ENCODE data around the gene SPTLC1.
A peak's percentile ranks its signal among the peaks of the same experiment; 100 is the strongest.
"Not testable (repeated sequence)": the region's sequence is repeated elsewhere in the genome, so short reads cannot be mapped to it uniquely, and the experiment has no call there.

Gene SPTLC1, protein sequence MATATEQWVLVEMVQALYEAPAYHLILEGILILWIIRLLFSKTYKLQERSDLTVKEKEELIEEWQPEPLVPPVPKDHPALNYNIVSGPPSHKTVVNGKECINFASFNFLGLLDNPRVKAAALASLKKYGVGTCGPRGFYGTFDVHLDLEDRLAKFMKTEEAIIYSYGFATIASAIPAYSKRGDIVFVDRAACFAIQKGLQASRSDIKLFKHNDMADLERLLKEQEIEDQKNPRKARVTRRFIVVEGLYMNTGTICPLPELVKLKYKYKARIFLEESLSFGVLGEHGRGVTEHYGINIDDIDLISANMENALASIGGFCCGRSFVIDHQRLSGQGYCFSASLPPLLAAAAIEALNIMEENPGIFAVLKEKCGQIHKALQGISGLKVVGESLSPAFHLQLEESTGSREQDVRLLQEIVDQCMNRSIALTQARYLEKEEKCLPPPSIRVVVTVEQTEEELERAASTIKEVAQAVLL

DNA sequence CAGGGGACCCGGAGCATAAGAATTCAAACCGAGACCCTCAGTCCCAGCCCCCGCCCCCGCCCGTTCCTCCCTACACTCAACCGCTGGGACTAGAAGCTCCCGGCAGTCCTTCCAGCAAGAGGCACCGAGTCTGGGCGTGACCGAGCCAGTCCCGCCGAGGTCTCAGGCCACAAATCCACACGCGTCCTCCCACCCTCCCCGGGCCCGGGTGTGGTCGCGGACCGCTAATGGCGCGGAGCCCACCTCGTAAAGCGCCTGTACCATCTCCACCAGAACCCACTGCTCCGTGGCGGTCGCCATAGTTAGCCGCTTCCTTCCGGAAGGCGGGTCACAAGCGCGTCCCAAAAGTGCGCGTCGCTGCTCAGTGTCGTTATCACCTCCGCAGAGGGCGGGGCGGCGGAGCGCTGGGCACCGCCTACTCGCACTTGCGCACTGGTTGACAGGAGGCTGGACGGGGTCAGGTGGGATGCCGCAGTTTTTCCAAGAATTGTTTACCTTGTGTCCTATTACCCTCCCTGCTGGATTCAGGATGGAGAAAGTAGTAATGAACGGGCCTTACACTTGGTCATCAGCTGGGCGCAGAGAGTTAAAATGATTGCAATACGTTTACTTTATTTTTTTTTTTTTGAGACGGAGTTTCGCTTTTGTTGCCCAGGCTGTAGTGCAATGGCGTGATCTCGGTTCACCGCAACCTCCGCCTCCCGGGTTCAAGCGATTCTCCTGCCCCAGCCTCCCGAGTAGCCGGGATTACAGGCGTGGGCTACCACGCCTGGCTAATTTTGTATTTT is at the start of gene SPTLC1:
Gene SPTLC1 (minus strand): TSS at position 343 of the 788 bp plus-strand sequence. CDS start 43 bp downstream, at position 300.
- DNase-seq (ENCODE audit: low spot score), result peak; percentile 99

DNA sequence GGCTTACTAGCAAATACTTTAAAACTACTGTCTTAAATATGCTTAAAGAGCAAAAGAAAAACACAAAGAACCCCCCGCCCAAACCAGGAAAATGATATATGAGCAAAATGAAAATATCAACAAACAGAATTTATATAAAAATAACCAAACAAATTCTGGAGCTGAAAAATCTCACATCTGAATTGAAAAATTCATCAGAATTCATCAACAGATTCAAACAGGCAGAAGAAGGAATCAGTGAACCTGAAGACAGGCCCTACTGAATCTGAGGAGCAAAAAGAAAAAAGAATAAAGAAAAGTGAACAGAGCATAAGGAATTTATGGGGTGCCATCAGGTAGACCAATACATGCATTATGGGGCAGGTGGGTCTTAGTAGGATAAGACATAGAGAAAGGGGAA is 49.8 kb upstream of the SPTLC1 start:
- DNase-seq (ENCODE audit: low spot score), result no peak

DNA sequence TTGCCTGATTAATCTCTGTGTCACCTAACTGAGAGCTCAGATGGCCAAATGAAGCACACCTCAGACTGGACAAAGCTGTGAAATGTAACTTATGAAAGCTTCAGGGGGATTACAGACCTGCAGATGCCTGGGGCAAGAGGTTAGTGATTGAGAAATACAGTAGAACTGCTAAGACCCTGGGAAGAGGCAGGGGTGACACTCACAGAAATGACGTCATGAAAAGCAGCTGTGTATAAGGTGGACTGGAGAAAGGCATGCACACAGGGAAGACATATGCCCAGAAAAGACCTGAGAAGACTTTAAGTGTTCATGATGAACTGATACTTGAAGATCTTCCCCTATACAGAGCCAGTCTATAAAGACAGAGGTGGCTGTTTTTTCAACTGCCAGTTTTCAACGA is 49.3 kb upstream of the SPTLC1 start:
- DNase-seq (ENCODE audit: low spot score), result no peak

DNA sequence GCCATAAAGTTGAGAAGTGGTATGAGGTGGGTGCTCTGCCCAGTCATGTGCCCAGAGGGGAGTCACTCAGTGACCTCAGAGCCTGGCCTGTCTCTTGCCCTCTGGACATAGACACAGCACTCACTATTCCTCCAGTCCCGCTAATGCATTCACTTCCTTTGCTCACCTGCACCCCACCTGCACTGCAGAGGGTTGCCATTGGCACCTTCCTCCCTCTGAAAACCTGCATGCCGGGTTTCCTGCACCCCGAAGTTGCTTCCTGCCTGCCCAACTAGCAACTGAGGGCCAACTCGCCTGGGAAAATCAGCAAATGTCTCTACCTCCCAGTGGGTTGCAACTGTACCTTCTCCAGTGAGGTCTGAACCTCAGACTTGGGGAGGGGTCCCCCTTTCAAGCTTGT is 48.1 kb upstream of the SPTLC1 start:
- DNase-seq (ENCODE audit: low spot score), result no peak

DNA sequence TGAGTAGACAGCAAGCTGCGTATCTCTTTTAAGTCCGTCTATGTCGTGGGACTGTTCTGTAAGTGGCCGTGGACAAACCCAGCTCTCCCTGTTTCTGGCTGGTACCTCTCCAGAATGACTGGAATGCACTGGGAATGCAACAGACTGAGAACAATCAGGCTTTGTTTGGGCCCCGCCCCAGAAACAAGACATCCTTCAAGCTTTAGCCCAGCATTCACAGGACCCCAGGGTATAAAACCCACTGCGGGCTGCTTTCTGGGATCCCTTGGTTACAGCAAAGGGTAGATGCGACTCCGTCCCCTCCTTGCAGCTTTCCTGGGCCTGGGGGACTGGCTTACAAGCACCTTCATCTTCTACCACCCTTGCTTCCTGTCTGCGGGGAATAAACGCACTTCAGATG is 45.6 kb upstream of the SPTLC1 start:
- DNase-seq (ENCODE audit: low spot score), result no peak

DNA sequence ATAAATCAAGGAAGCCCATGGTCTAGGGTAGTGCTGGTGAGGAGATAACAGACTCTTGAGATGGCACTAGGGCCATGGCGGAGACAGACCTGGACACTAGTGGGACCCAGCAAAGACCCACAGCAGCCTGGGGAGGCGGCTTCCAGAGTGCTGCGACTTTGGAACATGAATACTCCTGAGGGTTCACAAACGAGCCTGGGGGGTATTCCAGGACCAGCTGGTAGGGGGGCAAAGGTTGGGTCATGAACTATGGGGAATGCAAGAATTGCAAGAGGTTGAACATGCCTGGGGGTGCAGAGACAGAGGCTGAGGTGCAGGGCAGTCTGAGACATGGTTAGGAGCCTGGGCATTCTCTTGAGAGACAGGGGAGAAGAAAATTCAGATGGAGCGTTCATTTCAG is 43.8 kb upstream of the SPTLC1 start:
- DNase-seq (ENCODE audit: low spot score), result no peak

DNA sequence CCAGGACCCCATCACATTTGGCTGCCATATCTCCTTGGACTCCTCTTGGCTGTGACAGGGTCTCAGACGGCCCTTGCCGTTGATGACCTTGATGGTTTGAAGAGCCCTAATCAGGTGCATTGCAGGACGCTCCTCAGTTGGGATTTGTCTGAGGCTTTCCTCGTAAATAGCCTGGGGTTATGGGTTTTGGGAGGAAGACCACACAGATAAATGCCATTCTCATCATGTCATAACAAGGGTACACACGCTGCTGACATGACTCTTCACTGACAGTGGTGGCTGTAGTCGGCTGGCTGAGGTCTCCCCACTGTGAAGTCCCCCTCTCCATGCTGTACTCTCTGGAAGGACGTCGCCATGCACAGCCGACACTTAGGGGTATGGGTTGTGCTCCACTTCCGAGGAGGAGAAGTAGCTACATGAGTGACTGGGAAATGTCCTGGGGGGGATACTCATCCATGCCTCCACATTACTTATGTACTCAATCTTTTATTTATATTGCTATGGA is 42.9 kb upstream of the SPTLC1 start:
- DNase-seq (ENCODE audit: low spot score), result no peak

DNA sequence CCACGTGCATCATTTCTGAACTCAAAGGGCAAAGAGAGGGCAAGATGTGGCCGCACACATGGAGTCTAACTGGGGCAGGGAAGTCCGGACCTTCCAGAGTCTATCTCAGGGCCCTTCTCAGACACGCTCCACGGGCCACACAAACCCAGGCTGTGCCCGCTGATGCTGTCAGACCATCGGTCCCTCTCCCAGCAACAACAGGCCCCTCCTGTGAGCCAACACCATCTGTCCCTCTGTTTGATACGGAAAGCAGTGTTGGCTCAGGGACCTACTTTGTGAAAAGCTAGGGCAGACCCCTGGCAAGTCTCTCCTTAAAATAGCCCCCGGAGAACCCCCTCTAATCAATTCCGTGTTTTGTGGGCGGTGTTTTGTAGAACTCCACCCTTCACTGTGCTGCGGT is 40.5 kb upstream of the SPTLC1 start:
- DNase-seq (ENCODE audit: low spot score), result not testable (repeated sequence)

DNA sequence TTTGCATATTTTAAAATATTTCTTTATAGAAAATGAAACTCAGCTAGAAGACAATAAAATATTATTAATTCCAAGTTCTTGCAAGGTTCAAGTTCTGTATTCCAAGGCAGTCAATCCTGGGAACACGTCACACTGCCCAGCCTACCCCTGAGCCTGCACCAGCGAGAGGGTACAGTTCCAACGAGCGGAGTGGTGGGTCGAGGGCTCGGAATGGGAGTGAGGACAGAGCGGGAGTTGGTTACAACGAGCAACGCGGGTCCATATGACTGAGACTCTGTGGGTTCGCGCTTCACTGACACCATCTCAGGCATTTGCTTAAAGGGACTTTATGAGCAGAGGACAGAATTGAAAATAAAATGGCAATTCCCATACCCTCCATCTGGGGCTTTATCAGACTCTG is 40.0 kb upstream of the SPTLC1 start:
- no peak for DNase-seq (ENCODE audit: low spot score)

DNA sequence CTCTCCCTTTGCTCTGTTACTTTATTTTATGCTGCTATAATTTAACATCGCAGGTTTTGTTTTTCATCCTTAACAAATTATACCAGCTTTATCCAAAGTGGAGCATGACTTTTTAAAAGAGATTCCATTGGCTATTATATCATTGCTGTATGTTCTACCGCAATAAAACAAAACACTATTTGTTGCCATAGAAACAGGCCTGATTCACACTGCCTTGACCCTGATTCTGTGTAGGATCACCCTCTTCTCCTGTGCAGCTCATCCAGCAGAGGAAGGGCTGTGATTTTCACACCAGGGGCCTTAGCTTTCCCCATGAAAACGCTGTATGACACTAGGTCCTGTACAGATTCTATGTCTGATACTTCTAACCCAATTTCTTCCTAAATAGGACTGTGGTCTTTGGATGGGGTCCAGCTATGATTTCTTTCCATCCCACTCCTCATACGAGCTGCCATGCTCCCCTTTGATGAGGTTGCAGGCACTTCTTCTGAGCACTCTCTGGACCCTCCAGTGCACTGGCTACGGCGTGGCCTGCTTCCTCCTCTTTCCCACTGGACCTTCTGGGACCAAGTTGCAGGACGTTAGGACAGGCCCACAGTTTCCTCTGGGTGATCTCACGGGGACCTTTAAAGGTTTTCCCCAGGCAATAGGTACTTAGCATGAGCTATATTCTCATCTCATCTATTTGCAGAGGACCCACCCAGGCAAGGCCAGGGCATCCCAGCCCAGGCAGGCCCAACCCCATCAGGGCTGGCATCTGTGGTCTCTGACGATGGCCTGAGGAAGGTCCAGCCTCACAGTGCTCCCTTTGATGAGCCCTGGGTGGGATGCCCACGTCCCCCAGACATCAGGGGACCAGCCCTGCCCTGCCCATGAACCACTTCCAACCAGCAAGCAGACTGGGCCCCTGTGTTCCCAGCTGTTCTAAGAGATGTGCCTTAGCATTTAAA is 38.5 kb upstream of the SPTLC1 start:
- peak; percentile 84 for DNase-seq (ENCODE audit: low spot score)

DNA sequence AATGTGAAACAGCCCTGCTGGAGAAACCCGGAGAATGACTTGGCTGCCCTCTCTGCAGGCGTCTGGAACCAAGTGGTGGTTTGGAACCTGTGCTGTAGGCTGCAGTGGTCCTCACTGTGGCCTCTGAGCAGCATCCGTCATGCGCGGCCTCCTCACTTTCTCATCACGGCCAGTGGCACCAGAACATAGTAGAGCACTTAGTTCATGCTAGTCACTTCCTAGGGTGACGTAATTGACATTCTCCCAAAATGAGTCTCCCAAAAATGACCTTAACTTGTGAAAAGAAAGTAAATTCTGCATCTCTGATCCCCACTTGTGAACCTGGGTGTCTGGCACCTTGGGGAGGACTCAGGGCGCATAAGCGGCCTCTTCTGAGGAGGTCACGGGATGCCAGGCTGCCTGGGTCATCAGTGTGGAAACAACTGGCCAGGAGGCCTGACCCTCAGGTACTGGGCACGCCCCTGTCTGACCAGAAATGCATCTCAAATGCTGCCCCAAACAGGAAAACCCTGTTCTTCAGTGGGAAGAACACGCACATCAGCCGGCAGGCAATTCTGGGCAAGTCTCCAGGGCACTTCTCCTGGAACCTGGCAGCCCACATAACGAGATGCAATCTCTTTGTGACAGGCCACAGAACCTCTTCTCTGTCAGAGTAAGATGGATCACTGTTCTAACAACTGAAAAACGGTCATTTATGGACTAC is 36.6 kb upstream of the SPTLC1 start:
- peak; percentile 81 for DNase-seq (ENCODE audit: low spot score)

DNA sequence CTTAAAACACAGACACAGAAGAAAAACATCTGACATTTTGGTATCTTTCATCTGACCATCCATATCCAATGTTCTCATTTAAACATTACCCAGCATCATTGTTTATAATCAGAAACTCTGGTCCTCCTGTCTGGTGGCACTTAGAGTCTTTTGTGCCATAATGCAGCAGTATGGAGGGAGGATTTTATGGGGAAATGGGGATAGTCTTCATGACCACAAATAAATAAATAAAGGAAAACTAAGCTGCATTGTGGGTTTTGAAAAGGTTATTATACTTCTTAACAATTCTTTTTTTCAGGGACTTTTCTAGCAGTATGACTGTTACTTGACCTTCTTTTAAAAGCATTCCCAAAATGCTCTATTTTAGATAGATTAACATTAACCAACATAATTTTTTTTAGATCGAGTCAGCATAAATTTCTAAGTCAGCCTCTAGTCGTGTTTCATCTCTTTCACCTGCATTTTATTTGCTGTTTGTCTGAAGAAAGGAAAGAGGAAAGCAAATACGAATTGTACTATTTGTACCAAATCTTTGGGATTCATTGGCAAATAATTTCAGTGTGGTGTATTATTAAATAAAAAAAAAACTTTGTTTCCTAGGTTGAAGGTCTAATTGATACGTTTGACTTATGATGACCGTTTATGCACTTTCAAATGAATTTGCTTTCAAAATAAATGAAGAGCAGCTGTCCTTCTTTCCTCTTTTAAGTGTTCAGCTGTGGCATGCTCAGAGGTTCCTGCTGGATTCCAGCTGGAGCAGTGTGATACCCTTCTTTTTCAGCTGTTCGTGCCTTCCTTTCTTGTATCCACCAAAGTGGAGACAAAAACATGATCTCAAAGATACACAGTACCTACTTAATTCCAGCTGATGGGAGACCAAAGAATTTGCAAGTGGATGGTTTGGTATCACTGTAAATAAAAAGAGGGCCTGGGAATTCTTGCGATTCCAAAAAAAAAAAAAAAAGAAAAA is 35.6 kb upstream of the SPTLC1 start:
- DNase-seq (ENCODE audit: low spot score), result not testable (repeated sequence)

DNA sequence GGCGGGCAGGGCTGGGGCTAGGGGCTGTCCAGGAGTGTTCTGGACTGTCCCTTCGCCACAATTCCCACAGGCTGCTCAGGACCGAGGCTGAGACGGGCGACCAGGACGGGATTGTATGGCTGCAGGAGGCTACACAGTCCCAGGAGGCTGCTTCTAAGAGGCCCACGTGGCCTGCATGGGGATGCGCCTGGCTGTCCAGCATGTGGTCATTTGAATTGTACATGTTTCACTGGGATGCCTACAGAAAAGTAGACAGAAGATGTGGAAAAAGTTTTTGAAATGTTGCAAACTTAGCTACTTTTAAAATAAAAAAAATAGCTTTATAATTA is 32.6 kb upstream of the SPTLC1 start:
- DNase-seq (ENCODE audit: low spot score), result no peak

DNA sequence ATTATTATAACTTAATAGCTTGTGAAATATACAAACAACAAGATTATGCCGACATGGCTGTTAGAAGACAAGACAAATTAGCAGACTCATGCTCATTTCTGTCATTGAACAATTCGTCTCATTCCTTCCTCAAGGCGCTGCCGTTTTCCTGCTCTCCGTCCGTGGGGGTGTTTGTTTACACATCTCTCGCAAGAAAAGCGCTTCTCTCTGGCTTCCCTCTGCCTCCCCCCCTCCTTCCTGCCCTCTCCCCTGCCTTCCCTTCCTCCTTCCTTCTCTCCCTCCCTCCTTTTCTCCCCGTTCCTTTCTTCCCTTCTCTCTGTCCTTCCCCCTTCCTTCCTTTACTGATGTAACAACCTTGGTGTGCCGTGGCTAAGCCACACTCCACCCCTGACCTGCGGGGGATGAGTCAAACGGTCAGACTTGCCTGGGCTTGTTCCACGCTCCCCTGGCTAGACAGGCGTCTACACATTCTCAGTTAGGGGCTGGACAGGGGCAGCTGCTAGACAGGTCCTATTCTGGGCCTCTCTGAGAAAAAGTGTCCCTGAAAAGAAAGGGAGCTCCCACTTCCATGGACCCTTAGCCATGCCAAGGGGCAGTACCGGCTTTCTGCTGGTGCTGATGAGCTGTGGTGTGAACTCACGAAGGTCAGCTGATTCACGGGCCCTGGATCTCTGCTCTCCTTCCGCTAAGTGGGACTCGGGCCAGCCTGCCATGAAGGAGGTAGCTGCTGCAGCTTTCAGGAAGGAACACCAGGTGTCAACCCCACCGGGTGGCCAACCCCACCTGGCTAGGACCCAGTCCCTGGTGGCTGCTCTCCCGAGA is 32.0 kb upstream of the SPTLC1 start:
- peak; percentile 79 for DNase-seq (ENCODE audit: low spot score)

DNA sequence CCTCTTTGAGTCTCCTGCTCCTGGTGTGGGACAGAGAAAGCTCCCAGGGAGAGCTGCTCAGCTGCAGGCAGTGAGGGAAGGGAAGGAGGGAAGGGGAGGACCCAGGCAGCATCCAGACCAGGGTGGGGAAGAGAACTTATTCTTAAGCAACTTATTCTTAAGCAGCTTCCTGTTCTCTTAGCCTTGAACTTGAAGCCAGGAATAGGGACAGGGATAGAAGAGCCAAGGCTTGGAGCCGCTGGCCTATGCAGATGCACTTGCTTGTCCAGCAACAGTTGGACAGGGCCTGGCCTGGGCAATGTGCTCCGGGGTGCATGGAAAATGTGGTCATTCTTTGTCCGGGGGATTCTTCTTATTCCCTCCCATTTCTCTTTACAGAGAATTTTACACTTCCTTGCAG is 31.4 kb upstream of the SPTLC1 start:
- DNase-seq (ENCODE audit: low spot score), result no peak

DNA sequence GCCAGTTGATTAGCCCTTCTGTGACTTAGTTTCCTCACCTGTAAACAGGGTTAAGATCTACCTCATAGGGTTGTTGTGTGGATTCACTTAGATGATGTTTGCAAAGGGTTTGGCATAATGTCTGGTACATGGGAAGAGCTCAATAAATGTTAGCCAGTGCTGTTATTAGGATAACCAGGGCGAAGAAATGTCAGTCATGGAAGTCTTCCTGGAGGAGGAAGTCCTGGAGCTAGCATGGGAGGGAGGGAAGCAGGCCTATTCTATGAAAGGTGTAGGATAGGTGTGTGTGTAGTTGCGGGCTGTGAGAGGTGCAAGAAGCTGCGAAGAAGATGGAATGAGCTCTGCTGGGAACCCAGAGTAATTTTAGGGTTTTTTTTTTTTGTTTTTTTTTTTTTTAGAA is 30.6 kb upstream of the SPTLC1 start:
- DNase-seq (ENCODE audit: low spot score), result not testable (repeated sequence)

DNA sequence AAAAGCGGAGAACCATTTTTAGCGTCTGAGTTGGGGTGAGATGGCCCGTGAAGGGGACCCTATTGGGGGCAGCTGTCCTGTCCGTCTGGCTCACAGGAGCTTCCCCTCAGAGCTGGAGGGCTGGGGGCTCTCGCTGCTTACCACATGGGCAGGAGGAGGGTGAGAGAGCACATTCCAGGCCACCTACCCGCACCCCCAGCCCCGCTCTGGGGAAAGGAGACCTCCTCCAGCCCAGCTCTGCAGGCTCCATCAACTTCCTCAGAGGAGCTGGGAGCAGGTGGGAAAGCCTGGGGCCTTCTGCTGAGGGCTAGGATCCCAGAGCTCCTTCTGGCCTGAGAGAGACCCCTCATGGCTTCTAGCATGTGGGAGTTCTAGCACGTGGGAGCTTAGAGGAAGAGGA is 27.1 kb upstream of the SPTLC1 start:
- no peak for DNase-seq (ENCODE audit: low spot score)

DNA sequence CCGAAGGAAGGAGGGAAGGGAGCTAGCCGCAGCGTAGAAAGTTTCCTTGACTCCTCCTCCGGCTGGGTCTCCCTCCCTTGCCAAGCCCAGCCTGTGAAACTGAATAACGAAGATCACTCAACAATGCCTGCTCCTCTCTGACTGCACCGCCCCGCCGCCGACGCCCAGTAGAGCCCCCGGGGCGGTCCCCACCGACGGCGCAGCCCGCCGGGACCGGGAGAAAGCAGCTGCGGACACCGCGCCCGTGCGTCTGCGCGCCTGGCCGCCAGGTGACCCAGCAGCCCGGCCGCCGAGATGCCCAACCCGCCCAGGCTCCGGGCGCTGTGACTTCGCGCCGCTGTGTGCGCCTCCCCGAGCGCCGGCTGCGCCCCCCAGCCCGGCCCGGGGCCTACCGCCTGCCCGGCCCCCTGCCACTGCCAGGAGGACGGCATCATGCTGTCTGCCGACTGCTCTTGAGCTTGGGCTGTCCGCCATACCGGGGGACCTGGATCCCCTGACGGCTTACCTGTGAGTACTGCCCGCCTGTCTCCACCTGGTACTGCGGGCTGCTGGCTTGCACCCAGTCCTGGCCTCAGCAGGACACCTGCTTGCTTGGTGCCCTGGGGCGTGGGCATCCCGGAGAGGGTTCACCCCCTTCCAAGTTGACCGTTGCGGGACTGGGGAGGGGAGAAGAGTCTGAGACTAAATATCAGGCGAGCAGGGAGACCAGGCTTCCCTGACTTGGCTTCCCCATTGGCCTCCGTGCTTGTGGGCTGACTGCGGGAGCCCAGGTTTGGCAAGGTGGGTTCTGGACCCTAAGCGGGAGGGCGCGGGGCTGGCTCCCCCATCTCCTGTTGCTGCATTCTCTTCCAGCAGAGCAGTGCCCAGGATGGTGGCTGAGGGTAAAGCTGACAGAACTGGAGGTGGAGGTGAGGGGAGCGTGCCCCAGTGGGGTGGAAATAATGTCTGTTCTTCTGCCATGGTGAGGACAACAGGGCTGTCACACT is 26.2 kb upstream of the SPTLC1 start:
- DNase-seq (ENCODE audit: low spot score), result peak; percentile 75

All from AG20443 (cell line).